Upper lobe of left lung (tissue), 4 donors: ENCODE data around the gene PPP6R3.

ENCODE experiments used
- EP300 ChIP-seq, 4 donors: sonication (generic); formaldehyde crosslinking; IDR thresholded peaks; one replicate each; pipeline ENCODE4 v1.5.1; 2017; ENCODE audit warnings: antibody characterized with exemption in 4 of 4, control low read depth in 2 of 4
- POLR2A ChIP-seq, 4 donors: fragments of 450-650 bp; IDR thresholded peaks; one replicate each; pipeline ENCODE4 v1.5.1; 2016 to 2017; ENCODE audit warnings: antibody characterized with exemption in 4 of 4, mild to moderate bottlenecking in 2 of 4
- POLR2AphosphoS5 ChIP-seq, 2 donors: sonication (generic); formaldehyde crosslinking; IDR thresholded peaks; one replicate each; pipeline ENCODE4 v1.5.1; 2017; ENCODE audit warnings: antibody characterized with exemption in 2 of 2
- TF ChIP-seq, protein P1 (sequence below), 6 experiments: fragments of 450-650 bp in 4 of 6; fragments of 200-600 bp in 2 of 6; sonication (generic) in 2 of 6; IDR thresholded peaks; one replicate each; pipeline ENCODE4 v1.5.1; 2016 to 2019; ENCODE audit warnings: antibody characterized with exemption in 6 of 6

DNA sequence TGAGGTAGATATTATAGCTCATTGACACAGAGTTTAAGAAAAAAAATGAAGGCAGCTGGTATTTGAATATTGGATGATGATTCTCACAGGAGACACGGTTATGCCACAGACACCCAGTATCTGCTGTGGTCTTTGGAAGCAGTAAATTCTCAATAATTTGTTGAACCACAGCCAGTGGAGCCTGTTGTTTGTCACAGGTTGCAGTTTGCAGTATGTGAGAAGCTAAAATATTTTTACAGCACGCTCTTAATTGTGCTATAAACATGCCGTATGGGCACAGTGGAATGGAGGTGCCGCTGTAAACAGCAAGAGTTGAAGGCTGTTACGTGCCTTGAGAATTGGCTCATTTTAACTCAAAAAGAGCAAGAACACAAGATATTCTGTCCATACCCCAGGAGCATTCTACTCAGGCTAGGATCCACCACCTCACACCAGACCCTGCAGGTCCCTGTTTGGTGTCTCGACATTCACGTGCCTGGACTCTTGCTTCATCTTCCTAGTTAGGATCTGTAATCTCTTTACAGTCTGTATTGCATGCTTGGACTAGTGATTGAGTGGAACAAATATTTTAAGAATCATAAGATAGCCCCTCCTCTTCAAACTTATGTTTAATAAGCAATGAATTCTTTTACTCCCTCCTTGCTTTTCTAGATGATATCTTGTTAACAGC is 129.1 kb downstream of the PPP6R3 start:
- TF ChIP-seq, protein P1, sequence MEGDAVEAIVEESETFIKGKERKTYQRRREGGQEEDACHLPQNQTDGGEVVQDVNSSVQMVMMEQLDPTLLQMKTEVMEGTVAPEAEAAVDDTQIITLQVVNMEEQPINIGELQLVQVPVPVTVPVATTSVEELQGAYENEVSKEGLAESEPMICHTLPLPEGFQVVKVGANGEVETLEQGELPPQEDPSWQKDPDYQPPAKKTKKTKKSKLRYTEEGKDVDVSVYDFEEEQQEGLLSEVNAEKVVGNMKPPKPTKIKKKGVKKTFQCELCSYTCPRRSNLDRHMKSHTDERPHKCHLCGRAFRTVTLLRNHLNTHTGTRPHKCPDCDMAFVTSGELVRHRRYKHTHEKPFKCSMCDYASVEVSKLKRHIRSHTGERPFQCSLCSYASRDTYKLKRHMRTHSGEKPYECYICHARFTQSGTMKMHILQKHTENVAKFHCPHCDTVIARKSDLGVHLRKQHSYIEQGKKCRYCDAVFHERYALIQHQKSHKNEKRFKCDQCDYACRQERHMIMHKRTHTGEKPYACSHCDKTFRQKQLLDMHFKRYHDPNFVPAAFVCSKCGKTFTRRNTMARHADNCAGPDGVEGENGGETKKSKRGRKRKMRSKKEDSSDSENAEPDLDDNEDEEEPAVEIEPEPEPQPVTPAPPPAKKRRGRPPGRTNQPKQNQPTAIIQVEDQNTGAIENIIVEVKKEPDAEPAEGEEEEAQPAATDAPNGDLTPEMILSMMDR (IDR thresholded peaks at IDR 0.05): no peak
- no peak for TF ChIP-seq EP300 (IDR thresholded peaks at IDR 0.05)
- TF ChIP-seq POLR2A (IDR thresholded peaks at IDR 0.05): no peak
- TF ChIP-seq POLR2AphosphoS5 (IDR thresholded peaks at IDR 0.05): no peak
